Measurements from ENCODE around the gene TULP1. TPM values are rescaled to one million over a fixed set of nuclear protein-coding genes. Genes with fewer than 3 reads are reported as not detected.

The TULP1 gene
- total RNA-seq, 1 experiment from 2014 or later: not detected

DNA sequence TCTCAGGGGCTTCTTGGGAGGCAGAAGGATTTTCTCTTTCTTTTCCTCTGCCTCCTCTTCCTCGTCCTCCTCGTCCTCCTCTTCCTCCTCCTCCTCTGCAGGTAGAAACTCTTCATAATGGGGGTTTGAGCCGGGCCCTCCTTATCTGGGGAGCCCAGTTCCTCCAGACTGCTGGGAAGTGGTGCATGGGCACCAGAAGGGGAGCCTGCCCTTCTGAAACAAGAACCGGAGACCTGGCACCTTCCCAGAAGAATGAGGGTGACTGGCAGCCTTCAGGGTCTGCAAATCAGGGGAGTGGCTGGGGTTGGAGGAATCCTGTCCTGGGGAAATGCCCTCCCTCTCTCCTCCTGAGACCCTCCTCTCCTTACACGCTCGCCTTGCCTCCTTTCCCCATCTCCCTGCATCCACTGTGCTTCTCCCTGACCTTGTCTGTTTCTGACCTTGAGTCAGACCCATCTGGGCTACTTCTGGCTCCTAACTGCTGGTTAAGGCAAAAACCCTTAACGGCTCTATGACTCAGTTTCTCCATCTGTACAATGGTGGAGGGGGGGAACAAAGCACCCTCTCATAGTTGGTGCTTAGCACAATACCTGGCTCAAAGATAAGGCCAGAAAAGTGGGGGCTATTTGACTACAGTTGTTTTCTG, 1.7 kb downstream of the TULP1 start:
- intact Hi-C loops (cut with micrococcal nuclease; ENCODE audit: unreplicated experiment): no loop called here
- CTCF ChIA-PET: interaction anchor here (0.6 kb wide), 1 partner anchor 12 kb away, joined by 4 read pairs; no protein-coding TSS in a partner anchor
- Mint-ChIP-seq H3K4me1 (ENCODE audit: low read depth, unreplicated experiment) (no peaks in the 10 kb centered on the region), H3K36me3 (ENCODE audit: insufficient read depth, unreplicated experiment) (no peaks in the 10 kb centered on the region), H3K27me3 (ENCODE audit: unreplicated experiment) (peaks cover 56% of the 10 kb centered on the region), H3K4me3 (ENCODE audit: low read depth, unreplicated experiment) (no peak overlapping the region), H3K27ac (ENCODE audit: unreplicated experiment) (no peak overlapping the region), H3K9me3 (ENCODE audit: low read depth, unreplicated experiment) (no peaks in the 10 kb centered on the region)
- no TSS peak for BruUV-seq (replicated peaks)
- no peak for DNase-seq
- TF ChIP-seq, protein P1, sequence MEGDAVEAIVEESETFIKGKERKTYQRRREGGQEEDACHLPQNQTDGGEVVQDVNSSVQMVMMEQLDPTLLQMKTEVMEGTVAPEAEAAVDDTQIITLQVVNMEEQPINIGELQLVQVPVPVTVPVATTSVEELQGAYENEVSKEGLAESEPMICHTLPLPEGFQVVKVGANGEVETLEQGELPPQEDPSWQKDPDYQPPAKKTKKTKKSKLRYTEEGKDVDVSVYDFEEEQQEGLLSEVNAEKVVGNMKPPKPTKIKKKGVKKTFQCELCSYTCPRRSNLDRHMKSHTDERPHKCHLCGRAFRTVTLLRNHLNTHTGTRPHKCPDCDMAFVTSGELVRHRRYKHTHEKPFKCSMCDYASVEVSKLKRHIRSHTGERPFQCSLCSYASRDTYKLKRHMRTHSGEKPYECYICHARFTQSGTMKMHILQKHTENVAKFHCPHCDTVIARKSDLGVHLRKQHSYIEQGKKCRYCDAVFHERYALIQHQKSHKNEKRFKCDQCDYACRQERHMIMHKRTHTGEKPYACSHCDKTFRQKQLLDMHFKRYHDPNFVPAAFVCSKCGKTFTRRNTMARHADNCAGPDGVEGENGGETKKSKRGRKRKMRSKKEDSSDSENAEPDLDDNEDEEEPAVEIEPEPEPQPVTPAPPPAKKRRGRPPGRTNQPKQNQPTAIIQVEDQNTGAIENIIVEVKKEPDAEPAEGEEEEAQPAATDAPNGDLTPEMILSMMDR (IDR thresholded peaks at IDR 0.05; ENCODE audit: unreplicated experiment): no peak

- no peak for DNase-seq
- Mint-ChIP-seq H3K4me1 (ENCODE audit: low read depth, unreplicated experiment) (no peaks in the 10 kb centered on the region), H3K27me3 (ENCODE audit: unreplicated experiment) (peaks cover 61% of the 10 kb centered on the region), H3K36me3 (ENCODE audit: insufficient read depth, unreplicated experiment) (no peaks in the 10 kb centered on the region), H3K9me3 (ENCODE audit: low read depth, unreplicated experiment) (no peaks in the 10 kb centered on the region), H3K27ac (ENCODE audit: unreplicated experiment) (no peak overlapping the region), H3K4me3 (ENCODE audit: low read depth, unreplicated experiment) (no peak overlapping the region)
- intact Hi-C loops (cut with micrococcal nuclease; ENCODE audit: unreplicated experiment): no loop called here
- TF ChIP-seq, protein P1 (IDR thresholded peaks at IDR 0.05; ENCODE audit: unreplicated experiment): no peak
- no TSS peak for BruUV-seq (replicated peaks)
- CTCF ChIA-PET: interaction anchor here (0.5 to 1.2 kb wide), 3 partner anchors 8 to 342 kb away, joined by 3 to 6 read pairs (median 3); no protein-coding TSS in a partner anchor
These were observed 4.2 kb downstream of the TULP1 start for GRCh38 chr6:35508542-35508941.

GRCh38 chr6:35508027-35508426, 4.7 kb downstream of the TULP1 start:
- Mint-ChIP-seq H3K9me3 (ENCODE audit: low read depth, unreplicated experiment) (no peaks in the 10 kb centered on the region), H3K4me1 (ENCODE audit: low read depth, unreplicated experiment) (no peaks in the 10 kb centered on the region), H3K36me3 (ENCODE audit: insufficient read depth, unreplicated experiment) (no peaks in the 10 kb centered on the region), H3K4me3 (ENCODE audit: low read depth, unreplicated experiment) (no peak overlapping the region), H3K27ac (ENCODE audit: unreplicated experiment) (no peak overlapping the region), H3K27me3 (ENCODE audit: unreplicated experiment) (peaks cover 61% of the 10 kb centered on the region)
- intact Hi-C loops (cut with micrococcal nuclease; ENCODE audit: unreplicated experiment): no loop called here
- no TSS peak for BruUV-seq (replicated peaks)
- CTCF ChIA-PET: interaction anchor here (0.5 to 1.2 kb wide), 3 partner anchors 9 to 343 kb away, joined by 3 to 6 read pairs (median 3); no protein-coding TSS in a partner anchor
- DNase-seq: no peak
- TF ChIP-seq, protein P1 (IDR thresholded peaks at IDR 0.05; ENCODE audit: unreplicated experiment): no peak

- Mint-ChIP-seq H3K9me3 (ENCODE audit: low read depth, unreplicated experiment) (no peaks in the 10 kb centered on the region), H3K27me3 (ENCODE audit: unreplicated experiment) (peaks cover 54% of the 10 kb centered on the region), H3K4me1 (ENCODE audit: low read depth, unreplicated experiment) (no peaks in the 10 kb centered on the region), H3K27ac (ENCODE audit: unreplicated experiment) (no peak overlapping the region), H3K4me3 (ENCODE audit: low read depth, unreplicated experiment) (no peak overlapping the region), H3K36me3 (ENCODE audit: insufficient read depth, unreplicated experiment) (peaks cover 3% of the 10 kb centered on the region)
- intact Hi-C loops (cut with micrococcal nuclease; ENCODE audit: unreplicated experiment): no loop called here
- CTCF ChIA-PET: interaction anchor here (0.6 to 0.8 kb wide), 2 partner anchors 9 to 167 kb away, joined by 4 to 5 read pairs; no protein-coding TSS in a partner anchor
- DNase-seq: no peak
- BruUV-seq (replicated peaks): no TSS peak
- TF ChIP-seq, protein P1 (IDR thresholded peaks at IDR 0.05; ENCODE audit: unreplicated experiment): no peak
These were observed 5.5 kb downstream of the TULP1 start for GRCh38 chr6:35507221-35507620.
